ENCODE results near the gene POLRMT.
A peak's percentile ranks its signal among the peaks of the same experiment; 100 is the strongest.
"Not testable (repeated sequence)": the region's sequence is repeated elsewhere in the genome, so short reads cannot be mapped to it uniquely, and the experiment has no call there.

The POLRMT gene

DNA sequence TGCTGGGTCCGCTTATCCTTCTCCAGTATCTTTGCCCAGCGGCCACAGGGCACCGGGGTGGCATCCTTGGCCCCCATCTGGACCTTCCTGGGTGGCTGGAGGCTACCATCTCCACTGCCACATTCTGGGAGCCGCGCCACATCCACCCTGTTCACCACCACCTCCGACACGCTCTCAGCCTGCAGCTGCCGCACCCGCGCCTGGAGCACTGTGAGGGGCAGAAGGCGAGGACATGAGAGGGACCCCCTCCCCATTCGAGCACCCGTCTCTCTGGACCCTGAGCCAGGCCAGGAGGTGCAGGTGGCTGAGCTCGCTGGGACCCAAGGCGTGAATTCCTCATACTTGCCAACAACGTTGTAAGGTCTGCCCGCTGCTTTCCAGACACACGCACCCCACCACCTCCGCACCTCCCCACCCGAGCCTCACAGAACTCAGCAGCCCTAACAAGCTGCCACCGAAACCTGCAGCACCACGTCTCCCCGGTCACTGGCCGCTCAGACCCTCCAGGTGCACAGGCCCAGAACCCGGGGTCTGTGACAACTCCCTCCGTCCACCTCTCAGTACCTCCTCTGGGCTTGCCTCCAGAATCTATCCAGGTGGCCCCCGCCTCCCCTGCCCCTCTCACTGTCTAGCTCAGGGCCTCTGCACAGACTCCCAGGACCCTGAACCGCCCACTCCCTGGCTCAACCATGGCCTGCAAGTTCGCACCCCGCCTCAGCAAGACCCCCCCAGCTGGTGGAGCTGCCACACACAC, 3.2 kb downstream of the POLRMT start:
- no peak overlapping the region for H3K4me3 ChIP-seq (ENCODE audit: low read depth, low read length)
- TF ChIP-seq, protein P1, sequence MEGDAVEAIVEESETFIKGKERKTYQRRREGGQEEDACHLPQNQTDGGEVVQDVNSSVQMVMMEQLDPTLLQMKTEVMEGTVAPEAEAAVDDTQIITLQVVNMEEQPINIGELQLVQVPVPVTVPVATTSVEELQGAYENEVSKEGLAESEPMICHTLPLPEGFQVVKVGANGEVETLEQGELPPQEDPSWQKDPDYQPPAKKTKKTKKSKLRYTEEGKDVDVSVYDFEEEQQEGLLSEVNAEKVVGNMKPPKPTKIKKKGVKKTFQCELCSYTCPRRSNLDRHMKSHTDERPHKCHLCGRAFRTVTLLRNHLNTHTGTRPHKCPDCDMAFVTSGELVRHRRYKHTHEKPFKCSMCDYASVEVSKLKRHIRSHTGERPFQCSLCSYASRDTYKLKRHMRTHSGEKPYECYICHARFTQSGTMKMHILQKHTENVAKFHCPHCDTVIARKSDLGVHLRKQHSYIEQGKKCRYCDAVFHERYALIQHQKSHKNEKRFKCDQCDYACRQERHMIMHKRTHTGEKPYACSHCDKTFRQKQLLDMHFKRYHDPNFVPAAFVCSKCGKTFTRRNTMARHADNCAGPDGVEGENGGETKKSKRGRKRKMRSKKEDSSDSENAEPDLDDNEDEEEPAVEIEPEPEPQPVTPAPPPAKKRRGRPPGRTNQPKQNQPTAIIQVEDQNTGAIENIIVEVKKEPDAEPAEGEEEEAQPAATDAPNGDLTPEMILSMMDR (IDR thresholded peaks at IDR 0.05; ENCODE audit: low read depth, low read length, missing control alignments), result no peak

GRCh38 chr19:629515-629914, 3.8 kb downstream of the POLRMT start:
- H3K4me3 ChIP-seq (ENCODE audit: low read depth, low read length); DNase-seq (ENCODE audit: low read depth): not testable (repeated sequence)

More for the DNA sequence above, 3.2 kb downstream of the POLRMT start:
- DNase-seq (ENCODE audit: low read depth), result no peak

DNA sequence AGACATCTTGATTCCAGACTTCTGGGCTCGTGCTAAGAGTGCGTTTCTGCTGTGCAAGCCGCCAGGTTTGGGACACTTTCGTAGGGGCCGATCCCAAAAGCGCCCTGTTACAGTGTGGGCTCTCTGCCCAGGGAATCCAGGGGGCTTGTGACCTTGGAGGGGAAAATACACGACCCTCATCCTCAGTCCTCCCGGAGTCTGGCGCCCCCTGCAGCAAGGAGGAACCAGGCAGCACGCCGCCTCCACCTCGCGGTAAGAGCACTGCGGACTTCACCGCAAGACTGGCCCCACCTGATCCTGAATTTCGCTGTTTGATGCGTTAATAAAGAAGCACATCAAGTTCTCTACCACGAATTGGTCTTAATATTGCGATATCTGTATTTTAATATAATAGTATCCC, 5.2 kb downstream of the POLRMT start:
- TF ChIP-seq, protein P1 (IDR thresholded peaks at IDR 0.05; ENCODE audit: low read depth, low read length, missing control alignments), result peak; percentile 28
- no peak overlapping the region for H3K4me3 ChIP-seq (ENCODE audit: low read depth, low read length)
- no peak for DNase-seq (ENCODE audit: low read depth)

DNA sequence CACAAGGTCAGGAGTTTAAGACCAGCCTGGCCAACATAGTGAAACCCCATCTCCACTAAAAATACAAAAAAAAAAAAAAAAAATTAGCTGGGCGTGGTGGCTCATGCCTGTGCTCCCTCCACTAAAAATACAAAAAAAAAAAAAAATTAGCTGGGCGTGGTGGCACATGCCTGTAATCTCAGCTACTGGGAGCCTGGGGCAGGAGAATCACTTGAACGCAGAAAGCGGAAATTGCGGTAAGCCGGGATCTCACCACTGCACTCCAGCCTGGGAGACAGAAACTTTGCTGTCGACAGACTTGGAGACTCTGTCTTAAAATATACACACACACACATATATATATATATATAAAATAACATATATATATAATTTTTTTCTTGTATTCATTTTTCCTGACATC, 6.8 kb downstream of the POLRMT start:
- DNase-seq (ENCODE audit: low read depth); H3K4me3 ChIP-seq (ENCODE audit: low read depth, low read length): not testable (repeated sequence)

DNA sequence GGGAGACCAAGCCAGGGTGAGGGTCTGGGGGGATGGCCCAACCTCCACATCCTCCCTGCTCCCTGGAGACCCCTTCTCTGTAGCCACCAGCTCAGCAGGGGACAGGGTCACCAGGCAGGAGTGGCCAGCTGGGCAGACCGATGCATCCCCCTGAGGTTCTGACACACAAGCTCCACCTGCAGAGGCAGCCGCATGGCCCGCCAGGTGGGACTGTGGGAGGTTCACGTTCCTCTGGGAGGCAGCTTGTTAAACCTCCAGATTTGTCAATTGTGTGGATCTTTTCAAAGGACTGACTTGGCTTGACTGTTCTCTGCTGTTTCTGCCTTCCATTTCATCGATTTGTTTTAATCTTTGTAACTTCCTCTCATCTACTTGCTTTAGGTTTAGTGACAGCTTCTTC, 8.1 kb downstream of the POLRMT start:
- TF ChIP-seq, protein P1 (IDR thresholded peaks at IDR 0.05; ENCODE audit: low read depth, low read length, missing control alignments), result no peak
- DNase-seq (ENCODE audit: low read depth), result no peak
- no peak overlapping the region for H3K4me3 ChIP-seq (ENCODE audit: low read depth, low read length)

GRCh38 chr19:624433-625109, 8.8 kb downstream of the POLRMT start:
- H3K4me3 ChIP-seq (ENCODE audit: low read depth, low read length), result no peak overlapping the region
- no peak for DNase-seq (ENCODE audit: low read depth)
- TF ChIP-seq, protein P1 (IDR thresholded peaks at IDR 0.05; ENCODE audit: low read depth, low read length, missing control alignments), result no peak

DNA sequence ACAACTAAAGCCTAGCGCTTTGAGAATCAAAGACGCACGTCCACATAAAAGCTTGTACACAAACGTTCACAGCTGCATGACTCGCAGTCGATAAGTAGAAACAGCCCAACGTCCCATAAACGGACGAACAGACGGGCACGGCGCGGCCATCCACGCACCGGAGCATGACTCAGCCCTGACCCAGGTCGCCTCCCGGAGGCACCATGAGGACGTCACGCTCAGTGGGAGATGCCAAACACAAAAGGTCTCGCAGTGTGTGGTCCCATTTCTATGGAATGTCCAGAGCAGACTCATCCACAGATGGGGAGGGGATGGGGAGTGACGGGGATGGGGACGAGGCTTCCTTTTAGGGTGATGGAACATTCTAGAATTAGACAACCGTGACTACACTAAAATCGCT, 9.4 kb downstream of the POLRMT start:
- no peak overlapping the region for H3K4me3 ChIP-seq (ENCODE audit: low read depth, low read length)
- no peak for DNase-seq (ENCODE audit: low read depth)
- TF ChIP-seq, protein P1 (IDR thresholded peaks at IDR 0.05; ENCODE audit: low read depth, low read length, missing control alignments), result no peak

All from GM12864 (cell line).